ENCODE results near the gene THEMIS. TPM values are rescaled to one million over a fixed set of nuclear protein-coding genes. Genes with fewer than 3 reads are reported as not detected.
A peak's percentile ranks its signal among the peaks of the same experiment; 100 is the strongest.

The THEMIS gene
- total and polyA plus RNA-seq, 2 experiments from 2014 or later = not detected

DNA sequence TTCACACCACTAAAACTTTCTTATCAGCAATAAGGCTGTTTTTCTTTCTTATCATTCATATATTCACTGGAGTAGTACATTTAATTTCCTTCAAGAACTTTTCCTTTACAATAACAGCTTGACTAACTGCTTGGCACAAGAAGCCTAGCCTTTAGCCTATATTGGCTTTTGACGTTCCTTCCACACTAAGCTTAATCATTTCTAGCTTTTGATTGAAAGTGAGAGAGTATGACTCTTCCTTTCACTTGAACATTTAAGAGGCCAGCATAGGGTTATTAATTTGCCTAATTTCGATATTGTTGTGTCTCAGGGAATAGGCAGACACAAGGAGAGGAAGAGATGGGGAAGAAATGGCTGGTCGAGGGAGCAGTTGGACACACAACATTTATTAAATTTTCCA, 23.6 kb downstream of the THEMIS start:
- no peaks in the 10 kb centered on the region for H3K79me2 ChIP-seq (replicated peaks; ENCODE audit: insufficient read depth)
- no peak overlapping the region for H3K27ac Mint-ChIP-seq
- H3K27ac ChIP-seq (ENCODE audit: low read depth) = no peak overlapping the region
- H3K36me3 Mint-ChIP-seq (ENCODE audit: low read depth) = no peaks in the 10 kb centered on the region
- H3K4me3 Mint-ChIP-seq = no peak overlapping the region
- peaks cover 12% of the 10 kb centered on the region; the same call in 1 of the 2 replicates for H3K4me1 ChIP-seq (ENCODE audit: insufficient read depth)
- H3F3A ChIP-seq (replicated peaks; ENCODE audit: low read depth) = no peaks in the 10 kb centered on the region
- no peak for TF ChIP-seq NANOG (IDR thresholded peaks at IDR 0.05; ENCODE audit: borderline replicate concordance)
- TF ChIP-seq REST (IDR thresholded peaks at IDR 0.05; ENCODE audit: unreplicated experiment) = no peak
- no peak for TF ChIP-seq EZH2phosphoT487 (IDR thresholded peaks at IDR 0.05; ENCODE audit: unreplicated experiment)
- TF ChIP-seq STAT1 (IDR thresholded peaks at IDR 0.05; ENCODE audit: unreplicated experiment) = no peak
- TF ChIP-seq EZH2 (IDR thresholded peaks at IDR 0.05; ENCODE audit: low read depth, unreplicated experiment) = no peak
- TF ChIP-seq, protein P1, sequence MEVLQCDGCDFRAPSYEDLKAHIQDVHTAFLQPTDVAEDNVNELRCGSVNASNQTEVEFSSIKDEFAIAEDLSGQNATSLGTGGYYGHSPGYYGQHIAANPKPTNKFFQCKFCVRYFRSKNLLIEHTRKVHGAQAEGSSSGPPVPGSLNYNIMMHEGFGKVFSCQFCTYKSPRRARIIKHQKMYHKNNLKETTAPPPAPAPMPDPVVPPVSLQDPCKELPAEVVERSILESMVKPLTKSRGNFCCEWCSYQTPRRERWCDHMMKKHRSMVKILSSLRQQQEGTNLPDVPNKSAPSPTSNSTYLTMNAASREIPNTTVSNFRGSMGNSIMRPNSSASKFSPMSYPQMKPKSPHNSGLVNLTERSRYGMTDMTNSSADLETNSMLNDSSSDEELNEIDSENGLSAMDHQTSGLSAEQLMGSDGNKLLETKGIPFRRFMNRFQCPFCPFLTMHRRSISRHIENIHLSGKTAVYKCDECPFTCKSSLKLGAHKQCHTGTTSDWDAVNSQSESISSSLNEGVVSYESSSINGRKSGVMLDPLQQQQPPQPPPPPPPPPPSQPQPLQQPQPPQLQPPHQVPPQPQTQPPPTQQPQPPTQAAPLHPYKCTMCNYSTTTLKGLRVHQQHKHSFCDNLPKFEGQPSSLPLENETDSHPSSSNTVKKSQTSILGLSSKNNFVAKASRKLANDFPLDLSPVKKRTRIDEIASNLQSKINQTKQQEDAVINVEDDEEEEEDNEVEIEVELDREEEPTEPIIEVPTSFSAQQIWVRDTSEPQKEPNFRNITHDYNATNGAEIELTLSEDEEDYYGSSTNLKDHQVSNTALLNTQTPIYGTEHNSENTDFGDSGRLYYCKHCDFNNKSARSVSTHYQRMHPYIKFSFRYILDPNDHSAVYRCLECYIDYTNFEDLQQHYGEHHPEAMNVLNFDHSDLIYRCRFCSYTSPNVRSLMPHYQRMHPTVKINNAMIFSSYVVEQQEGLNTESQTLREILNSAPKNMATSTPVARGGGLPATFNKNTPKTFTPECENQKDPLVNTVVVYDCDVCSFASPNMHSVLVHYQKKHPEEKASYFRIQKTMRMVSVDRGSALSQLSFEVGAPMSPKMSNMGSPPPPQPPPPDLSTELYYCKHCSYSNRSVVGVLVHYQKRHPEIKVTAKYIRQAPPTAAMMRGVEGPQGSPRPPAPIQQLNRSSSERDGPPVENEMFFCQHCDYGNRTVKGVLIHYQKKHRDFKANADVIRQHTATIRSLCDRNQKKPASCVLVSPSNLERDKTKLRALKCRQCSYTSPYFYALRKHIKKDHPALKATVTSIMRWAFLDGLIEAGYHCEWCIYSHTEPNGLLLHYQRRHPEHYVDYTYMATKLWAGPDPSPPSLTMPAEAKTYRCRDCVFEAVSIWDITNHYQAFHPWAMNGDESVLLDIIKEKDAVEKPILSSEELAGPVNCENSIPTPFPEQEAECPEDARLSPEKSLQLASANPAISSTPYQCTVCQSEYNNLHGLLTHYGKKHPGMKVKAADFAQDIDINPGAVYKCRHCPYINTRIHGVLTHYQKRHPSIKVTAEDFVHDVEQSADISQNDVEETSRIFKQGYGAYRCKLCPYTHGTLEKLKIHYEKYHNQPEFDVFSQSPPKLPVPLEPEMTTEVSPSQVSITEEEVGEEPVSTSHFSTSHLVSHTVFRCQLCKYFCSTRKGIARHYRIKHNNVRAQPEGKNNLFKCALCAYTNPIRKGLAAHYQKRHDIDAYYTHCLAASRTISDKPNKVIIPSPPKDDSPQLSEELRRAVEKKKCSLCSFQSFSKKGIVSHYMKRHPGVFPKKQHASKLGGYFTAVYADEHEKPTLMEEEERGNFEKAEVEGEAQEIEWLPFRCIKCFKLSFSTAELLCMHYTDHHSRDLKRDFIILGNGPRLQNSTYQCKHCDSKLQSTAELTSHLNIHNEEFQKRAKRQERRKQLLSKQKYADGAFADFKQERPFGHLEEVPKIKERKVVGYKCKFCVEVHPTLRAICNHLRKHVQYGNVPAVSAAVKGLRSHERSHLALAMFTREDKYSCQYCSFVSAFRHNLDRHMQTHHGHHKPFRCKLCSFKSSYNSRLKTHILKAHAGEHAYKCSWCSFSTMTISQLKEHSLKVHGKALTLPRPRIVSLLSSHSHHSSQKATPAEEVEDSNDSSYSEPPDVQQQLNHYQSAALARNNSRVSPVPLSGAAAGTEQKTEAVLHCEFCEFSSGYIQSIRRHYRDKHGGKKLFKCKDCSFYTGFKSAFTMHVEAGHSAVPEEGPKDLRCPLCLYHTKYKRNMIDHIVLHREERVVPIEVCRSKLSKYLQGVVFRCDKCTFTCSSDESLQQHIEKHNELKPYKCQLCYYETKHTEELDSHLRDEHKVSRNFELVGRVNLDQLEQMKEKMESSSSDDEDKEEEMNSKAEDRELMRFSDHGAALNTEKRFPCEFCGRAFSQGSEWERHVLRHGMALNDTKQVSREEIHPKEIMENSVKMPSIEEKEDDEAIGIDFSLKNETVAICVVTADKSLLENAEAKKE (CRISPR knock-in tag; IDR thresholded peaks at IDR 0.05) = no peak
- no peak for TF ChIP-seq CREB1 (CRISPR knock-in tag; IDR thresholded peaks at IDR 0.05; ENCODE audit: low read depth)
- no peak for TF ChIP-seq JUNB (IDR thresholded peaks at IDR 0.05; ENCODE audit: unreplicated experiment)
- TF ChIP-seq, protein P2, sequence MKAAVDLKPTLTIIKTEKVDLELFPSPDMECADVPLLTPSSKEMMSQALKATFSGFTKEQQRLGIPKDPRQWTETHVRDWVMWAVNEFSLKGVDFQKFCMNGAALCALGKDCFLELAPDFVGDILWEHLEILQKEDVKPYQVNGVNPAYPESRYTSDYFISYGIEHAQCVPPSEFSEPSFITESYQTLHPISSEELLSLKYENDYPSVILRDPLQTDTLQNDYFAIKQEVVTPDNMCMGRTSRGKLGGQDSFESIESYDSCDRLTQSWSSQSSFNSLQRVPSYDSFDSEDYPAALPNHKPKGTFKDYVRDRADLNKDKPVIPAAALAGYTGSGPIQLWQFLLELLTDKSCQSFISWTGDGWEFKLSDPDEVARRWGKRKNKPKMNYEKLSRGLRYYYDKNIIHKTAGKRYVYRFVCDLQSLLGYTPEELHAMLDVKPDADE (IDR thresholded peaks at IDR 0.05) = no peak
- TF ChIP-seq CTCF (conservative IDR thresholded peaks at IDR 0.05; ENCODE audit: low read depth in 2 of 2) = no peak
- no peak for TF ChIP-seq ZNF114 (CRISPR knock-in tag; IDR thresholded peaks at IDR 0.05)
- no peak for TF ChIP-seq ZNF331 (CRISPR knock-in tag; IDR thresholded peaks at IDR 0.05; ENCODE audit: low read depth)
- TF ChIP-seq POLR2AphosphoS5 (IDR thresholded peaks at IDR 0.05; ENCODE audit: low read depth) = no peak
- H3K36me3 ChIP-seq (ENCODE audit: insufficient read depth) = no peaks in the 10 kb centered on the region
- no peak for ATAC-seq
- no peaks in the 10 kb centered on the region for H4K20me1 ChIP-seq (replicated peaks; ENCODE audit: insufficient read depth)
- no peak for DNase-seq (ENCODE audit: low spot score)
- H3K4me3 ChIP-seq = no peak overlapping the region
- 0 out of 3 replicates have a peak, but pooled peaks cover 3% of the 10 kb centered on the region for H3K9me3 Mint-ChIP-seq
- no peaks in the 10 kb centered on the region for H3K27me3 Mint-ChIP-seq (ENCODE audit: insufficient read depth, low read depth, poor library complexity)
- peaks cover 12% of the 10 kb centered on the region; the same call in 2 of the 3 replicates for H3K4me1 Mint-ChIP-seq
- no peaks in the 10 kb centered on the region for H3K27me3 ChIP-seq (ENCODE audit: insufficient read depth)
- no peaks in the 10 kb centered on the region for H3K9me2 ChIP-seq (ENCODE audit: insufficient read depth)
- H2AFZ ChIP-seq = 0 out of 2 replicates have a peak overlapping the region, but pooled peaks have one; percentile 19
- no peak overlapping the region for H3K4me2 ChIP-seq
